Activated effector memory CD4-positive, alpha-beta T cell treated with anti-CD3 and anti-CD28 coated beads, Interleukin-2, amount 50 U/mL, for 16 hours (primary cell): ENCODE data around the gene UGT1A5.
"Not testable (repeated sequence)": the region's sequence is repeated elsewhere in the genome, so short reads cannot be mapped to it uniquely, and the experiment has no call there.

Experiments
- DNase-seq: peaks from one replicate; pipeline ENCODE4 v3.0.0-alpha.2; 2020

The UGT1A5 gene

GRCh38 chr2:233747283-233747544 lies 34.5 kb downstream of the UGT1A5 start:
- no peak for DNase-seq

DNA sequence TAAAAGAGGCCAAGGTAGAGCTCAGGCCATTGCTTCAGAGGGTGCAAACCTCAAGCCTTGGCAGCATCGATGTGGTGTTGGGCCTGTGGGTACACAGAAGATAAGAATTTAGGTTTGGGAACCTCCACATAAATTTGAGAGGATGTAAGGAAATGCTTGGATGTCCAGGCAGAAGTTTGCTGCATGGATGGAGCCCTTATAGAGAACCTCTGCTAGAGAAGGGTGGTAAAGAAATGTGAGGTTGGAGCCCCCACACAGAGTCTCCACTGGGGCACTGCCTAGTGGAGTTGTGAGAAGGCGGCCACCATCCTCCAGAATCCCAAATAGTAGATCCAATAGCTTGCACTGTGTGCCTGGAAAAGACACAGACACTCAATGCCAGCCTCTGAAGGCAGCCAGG lies 38.0 kb downstream of the UGT1A5 start:
- DNase-seq = not testable (repeated sequence)

DNA sequence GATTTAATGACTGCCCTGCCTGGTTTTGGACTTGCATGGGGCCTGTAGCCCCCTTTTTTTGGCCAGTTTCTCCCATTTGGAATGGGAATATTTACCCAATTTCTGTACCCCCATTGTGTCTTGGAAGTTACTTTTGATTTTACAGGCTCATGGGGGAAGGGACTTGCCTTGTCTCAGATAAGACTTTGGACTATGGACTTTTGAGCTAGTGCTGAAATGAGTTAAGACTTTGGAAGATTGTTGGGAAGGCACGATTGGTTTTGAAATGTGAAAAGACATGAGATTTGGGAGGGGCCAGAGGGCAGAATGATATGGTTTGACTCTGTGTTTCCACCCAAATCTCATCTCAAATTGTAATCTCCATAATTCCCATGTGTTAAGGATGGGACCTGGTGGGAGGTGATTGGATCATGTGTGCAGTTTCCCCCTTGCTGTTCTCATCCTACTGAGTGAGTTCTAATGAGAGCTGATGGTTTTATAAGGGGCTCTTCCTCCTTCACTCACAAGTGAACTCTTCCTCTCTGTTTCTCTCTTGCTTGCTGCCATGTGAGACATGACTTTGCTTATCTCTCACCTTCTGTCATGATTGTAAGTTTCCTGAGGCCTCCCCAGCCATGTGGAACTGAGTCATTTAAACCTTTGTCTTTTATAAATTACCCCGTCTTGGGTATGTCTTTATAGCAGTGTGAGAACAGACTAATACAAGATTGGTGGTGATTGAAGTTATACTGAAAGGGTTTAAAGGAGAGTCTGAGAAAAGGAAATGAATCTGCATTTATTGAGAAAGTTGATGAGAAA lies 38.7 kb downstream of the UGT1A5 start:
- DNase-seq = not testable (repeated sequence)

DNA sequence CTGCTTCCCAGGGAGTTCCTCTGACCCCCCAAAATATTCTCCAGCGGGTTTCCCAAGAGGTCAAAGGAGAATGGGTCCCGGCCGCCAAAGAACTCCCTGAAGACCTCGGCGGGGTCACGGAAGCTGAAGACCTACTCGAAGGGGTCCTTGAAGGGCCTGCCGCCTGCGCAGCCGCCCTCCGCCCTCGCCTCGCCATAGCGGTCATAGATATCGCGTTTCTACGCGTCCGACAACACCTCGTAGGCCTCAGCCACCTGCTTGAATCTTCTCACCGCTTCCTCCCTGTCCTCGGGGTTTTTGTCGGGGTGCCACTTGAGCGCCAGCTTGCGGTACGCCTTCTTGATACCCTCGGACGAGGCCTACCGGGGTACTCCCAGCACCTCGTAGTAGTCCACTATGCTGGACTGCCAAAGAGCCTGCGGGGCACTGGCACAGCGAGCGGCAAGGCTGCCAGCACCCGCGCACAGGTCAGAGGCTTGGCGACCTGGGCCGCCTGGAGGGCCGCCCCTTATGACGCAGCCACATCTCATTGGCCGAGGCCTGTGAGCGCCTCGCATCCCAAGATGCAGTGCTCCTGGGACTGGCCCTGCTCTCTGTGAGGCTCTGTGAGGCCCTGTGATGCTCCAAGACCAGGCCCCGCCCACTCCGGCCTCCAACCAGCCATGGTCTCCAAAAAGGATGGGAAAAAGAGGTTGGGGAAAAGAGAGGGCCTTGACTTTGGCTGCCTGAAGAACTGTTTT lies 42.3 kb downstream of the UGT1A5 start:
- DNase-seq = no peak

DNA sequence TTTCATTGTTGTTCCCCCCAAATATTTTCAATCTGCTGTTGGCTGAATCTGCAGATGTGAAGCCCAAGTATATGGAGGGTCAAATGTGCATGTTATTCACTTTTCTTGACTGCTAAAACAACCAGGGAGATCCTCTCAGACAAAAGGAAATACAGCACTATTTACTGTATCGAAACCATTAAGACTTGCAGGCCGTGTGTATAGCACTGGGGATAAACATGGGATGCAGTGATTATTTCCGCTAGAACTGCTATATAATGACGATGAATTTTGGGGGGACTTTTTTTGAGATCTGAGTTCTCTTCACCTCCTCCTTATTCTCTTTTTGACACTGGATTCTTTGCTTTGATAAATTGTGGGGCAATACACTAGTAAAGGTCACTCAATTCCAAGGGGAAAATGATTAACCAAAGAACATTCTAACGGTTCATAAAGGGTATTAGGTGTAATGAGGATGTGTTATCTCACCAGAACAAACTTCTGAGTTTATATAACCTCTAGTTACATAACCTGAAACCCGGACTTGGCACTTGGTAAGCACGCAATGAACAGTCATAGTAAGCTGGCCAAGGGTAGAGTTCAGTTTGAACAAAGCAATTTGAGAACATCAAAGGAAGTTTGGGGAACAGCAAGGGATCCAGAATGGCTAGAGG lies 43.8 kb downstream of the UGT1A5 start:
- no peak for DNase-seq

- DNase-seq = no peak
Measured at GRCh38 chr2:233758141-233758540, 45.4 kb downstream of the UGT1A5 start.

DNA sequence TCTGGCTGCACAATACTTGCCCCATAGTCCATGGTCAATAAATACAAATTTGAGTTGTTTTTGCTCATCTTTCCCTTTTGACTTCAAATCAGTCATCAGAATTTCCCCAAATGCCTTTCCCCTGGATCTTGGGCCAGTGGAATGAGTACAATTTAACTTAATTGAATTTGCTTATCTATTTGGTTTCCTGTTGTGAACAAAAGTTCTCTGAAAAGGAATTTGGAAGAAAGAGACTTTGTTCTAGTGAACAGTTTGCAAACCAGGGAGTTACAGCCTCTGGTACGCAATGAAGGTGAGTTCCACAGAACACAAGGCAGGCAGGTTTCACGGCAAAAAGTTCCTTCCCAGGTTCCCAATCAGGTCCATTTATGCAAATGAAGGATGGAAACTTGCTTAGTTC lies 46.1 kb downstream of the UGT1A5 start:
- DNase-seq = no peak

GRCh38 chr2:233760043-233760442 lies 47.3 kb downstream of the UGT1A5 start, which contains the start of gene UGT1A1:
UGT1A1 (plus strand) TSS chr2:233760270; CDS start chr2:233760288, 18 bp downstream.
- no peak for DNase-seq

GRCh38 chr2:233761040-233761769 lies 48.5 kb downstream of the UGT1A5 start:
- DNase-seq = no peak

DNA sequence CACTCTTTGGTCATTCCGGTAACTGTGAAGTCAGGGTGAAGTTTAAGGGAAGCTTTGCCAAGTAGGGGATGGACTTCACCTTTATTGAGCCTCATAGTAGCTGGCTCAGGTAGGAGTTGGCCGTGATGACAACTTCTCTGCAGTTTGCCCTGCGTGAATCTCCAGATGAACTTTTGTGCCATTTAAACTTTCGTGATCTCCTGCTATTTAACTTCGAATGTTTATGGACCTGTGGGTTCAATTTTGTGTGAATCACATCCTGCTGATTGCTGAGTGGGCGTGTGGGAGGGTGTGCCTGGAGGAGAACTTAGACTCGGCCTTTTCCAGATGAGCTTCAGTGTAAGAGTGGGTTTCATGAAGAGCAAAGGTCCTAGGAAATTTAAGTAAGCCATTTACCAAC lies 51.6 kb downstream of the UGT1A5 start:
- DNase-seq = no peak

DNA sequence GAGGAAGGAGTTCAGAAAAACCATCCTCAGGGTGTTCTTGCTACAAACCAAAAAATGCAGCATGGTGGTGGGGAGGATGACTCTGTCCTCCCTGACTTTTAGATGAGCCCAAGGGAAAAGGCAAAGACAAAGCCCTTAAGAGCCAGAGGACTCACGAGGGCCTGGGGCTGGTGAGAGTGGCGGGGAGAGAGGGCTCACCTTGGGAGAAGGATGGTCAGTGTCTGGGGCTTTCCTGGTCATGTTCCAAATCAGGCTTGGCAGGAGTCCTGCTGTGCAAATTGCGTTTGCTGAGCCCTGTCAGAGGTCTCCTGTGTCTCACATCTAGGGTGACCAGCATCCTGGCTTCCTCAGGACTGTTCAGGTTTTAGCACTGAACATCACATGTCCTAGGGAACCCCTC lies 52.1 kb downstream of the UGT1A5 start:
- DNase-seq = no peak

GRCh38 chr2:233766416-233766815 lies 53.7 kb downstream of the UGT1A5 start:
- no peak for DNase-seq

DNA sequence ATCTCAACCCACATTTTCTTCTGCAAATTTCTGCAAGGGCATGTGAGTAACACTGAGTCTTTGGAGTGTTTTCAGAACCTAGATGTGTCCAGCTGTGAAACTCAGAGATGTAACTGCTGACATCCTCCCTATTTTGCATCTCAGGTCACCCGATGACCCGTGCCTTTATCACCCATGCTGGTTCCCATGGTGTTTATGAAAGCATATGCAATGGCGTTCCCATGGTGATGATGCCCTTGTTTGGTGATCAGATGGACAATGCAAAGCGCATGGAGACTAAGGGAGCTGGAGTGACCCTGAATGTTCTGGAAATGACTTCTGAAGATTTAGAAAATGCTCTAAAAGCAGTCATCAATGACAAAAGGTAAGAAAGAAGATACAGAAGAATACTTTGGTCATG lies 55.4 kb downstream of the UGT1A5 start:
- DNase-seq = no peak

DNA sequence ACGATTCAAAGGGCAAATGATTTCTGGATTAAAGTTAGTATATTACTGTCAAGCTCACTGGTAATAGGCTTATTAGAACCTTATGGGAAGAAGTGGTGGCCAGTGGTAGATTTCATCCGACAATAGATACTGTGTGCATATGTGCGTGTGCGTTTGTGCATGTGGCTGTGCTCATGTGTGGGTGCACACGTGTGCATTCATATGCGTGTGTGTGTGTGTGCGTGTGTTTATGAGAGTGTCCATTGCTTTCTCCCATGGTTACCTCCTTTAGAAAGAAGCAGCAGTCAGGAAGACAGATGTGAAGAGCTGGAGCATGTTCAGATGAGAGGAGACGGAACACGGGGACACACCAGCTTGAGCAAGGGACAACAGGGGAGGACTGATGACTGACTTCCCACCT lies 56.6 kb downstream of the UGT1A5 start:
- DNase-seq = no peak

DNA sequence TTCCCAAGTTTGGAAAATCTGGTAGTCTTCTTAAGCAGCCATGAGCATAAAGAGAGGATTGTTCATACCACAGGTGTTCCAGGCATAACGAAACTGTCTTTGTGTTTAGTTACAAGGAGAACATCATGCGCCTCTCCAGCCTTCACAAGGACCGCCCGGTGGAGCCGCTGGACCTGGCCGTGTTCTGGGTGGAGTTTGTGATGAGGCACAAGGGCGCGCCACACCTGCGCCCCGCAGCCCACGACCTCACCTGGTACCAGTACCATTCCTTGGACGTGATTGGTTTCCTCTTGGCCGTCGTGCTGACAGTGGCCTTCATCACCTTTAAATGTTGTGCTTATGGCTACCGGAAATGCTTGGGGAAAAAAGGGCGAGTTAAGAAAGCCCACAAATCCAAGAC lies 59.4 kb downstream of the UGT1A5 start:
- DNase-seq = no peak

- no peak for DNase-seq
Measured at GRCh38 chr2:233772583-233772982, 59.9 kb downstream of the UGT1A5 start.

- DNase-seq = no peak
Measured at GRCh38 chr2:233773854-233774253, 61.1 kb downstream of the UGT1A5 start.

GRCh38 chr2:233775414-233775813 lies 62.7 kb downstream of the UGT1A5 start:
- DNase-seq = no peak

GRCh38 chr2:233778030-233778429 lies 65.3 kb downstream of the UGT1A5 start, which contains the start of gene MROH2A:
MROH2A (plus strand) TSS chr2:233778330; CDS start chr2:233779359, 1,029 bp downstream.
- no peak for DNase-seq

DNA sequence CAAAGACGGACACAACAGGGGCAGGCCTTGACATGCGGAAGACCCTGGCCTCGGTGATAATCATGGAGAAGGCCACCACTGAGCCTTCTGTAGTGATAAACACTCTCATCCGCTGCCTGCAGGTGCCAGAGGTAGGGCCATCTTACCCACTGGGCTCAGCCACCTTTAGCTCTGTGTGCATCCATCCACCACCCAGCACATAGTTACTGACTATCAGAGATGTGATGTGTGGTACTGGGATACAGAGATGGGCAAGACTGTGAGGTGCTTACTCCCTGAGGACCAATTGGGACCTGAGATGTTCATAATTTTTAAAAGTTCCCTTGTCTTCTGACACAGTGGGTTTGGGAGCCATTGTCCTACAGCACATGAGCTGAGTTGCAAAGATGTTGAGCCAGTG lies 67.0 kb downstream of the UGT1A5 start:
- no peak for DNase-seq

DNA sequence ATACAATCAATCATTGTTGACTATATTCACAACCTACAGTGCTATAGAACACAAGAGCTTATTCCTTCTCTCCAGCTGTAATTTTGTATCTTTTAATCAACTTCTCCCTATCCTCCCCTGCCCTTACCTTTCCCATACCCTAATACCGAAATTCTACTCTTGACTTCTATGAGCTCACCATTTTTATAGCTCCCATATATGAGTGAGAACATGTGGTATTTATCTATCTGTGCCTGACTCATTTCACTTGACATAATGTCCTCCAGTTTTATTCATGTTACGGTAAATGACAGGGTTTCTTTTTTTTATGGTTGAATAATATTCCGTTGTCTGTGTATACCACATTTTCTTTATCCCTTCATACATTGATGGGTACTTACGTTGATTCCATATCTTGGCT lies 68.1 kb downstream of the UGT1A5 start:
- DNase-seq = no peak

- DNase-seq = no peak
Measured at GRCh38 chr2:233789554-233789953, 76.8 kb downstream of the UGT1A5 start.

- DNase-seq = no peak
Measured at GRCh38 chr2:233791151-233791882, 78.6 kb downstream of the UGT1A5 start.
